Aorta (tissue), 5 donors: Measurements from ENCODE around the gene YTHDF1. TPM values are rescaled to one million over a fixed set of nuclear protein-coding genes. Genes with fewer than 3 reads are reported as not detected.

Experiments
- ATAC-seq: fragments of 200-7000 bp; cut with Tn5 transposase; one replicate; pipeline ENCODE4 v1.9.1; 2022; ENCODE audit warnings: moderate library complexity; ENCODE audit not compliant: low FRiP score
- DNase-seq, 2 donors: peaks; one replicate each; pipeline ENCODE4 v3.0.0-alpha.2; 2020
- H3K27ac ChIP-seq, 2 donors: one replicate each; pipeline ENCODE4 v1.5.1; 2013; ENCODE audit warnings: low read length in 2 of 2, mild to moderate bottlenecking in 2 of 2, moderate library complexity in 2 of 2, control low read depth in 1 of 2, inconsistent platforms in 1 of 2, low read depth in 1 of 2
- H3K27me3 ChIP-seq, 2 donors: one replicate each; pipeline ENCODE4 v1.6.1; 2013; ENCODE audit warnings: control low read depth in 1 of 2, low read length in 1 of 2, mild to moderate bottlenecking in 1 of 2, moderate library complexity in 1 of 2; ENCODE audit not compliant: insufficient read depth in 2 of 2, control insufficient read depth in 1 of 2
- H3K36me3 ChIP-seq, 2 donors: one replicate each; pipeline ENCODE4 v1.6.1; 2013; ENCODE audit warnings: control low read depth in 1 of 2, low read length in 1 of 2, mild to moderate bottlenecking in 1 of 2; ENCODE audit not compliant: insufficient read depth in 2 of 2, control insufficient read depth in 1 of 2
- H3K4me1 ChIP-seq, 2 donors: one replicate each; pipeline ENCODE4 v1.6.1; 2013; ENCODE audit warnings: low read length in 2 of 2, control low read depth in 1 of 2, mild to moderate bottlenecking in 1 of 2, moderate library complexity in 1 of 2; ENCODE audit not compliant: insufficient read depth in 2 of 2, control insufficient read depth in 1 of 2
- H3K4me3 ChIP-seq, 2 donors: one replicate each; pipeline ENCODE4 v1.5.1; 2013; ENCODE audit warnings: low read length in 2 of 2, control low read depth in 1 of 2, mild to moderate bottlenecking in 1 of 2
- H3K9me3 ChIP-seq: one replicate; pipeline ENCODE4 v1.6.1; 2013; ENCODE audit warnings: mild to moderate bottlenecking, low read length; ENCODE audit not compliant: control insufficient read depth
- WGBS, 2 donors: extraction: QIAGEN DNeasy Blood & Tissue Kit; methylation state at CpG; one replicate each; pipeline ENCODE4 v1.1.7; 2013; 5-methylcytosine and 5-hydroxymethylcytosine counted together
- intact Hi-C, 2 donors: fragments of 100-400 bp; cut with DNase I; formaldehyde crosslinking; loops; one replicate each; pipeline versions ENCODE4 v1.14.2 to v1.15.0; 2022
- polyA plus RNA-seq, 2 donors: library from polyadenylated mRNA; stranded (reverse); fragments of 200-250 nt; gene quantifications; one replicate each; pipeline ENCODE4 v1.2.3, GENCODE V29; 2013
- total RNA-seq, 2 donors: library from RNA; stranded (reverse); fragmentation: NEBNext Ultra II Directional; extraction: Animal tissue kit (Norgen Biotek cat#: 25700); gene quantifications; one replicate each; pipeline ENCODE4 v1.2.1, GENCODE V29; 2021
- donor health status: healthy with polysubstance abuse.
- donor health status: Bipolar disorder and iron deficiency.
- donor health status: DM: no; HTN: no; CAD: no.
- donor health status: DM: no; HTN: no; CAD: no.
- donor health status: DM: yes; HTN: yes; CAD: no.

YTHDF1 gene
- total and polyA plus RNA-seq, 4 donors, result 19.8 to 30.4 (median 24.7) TPM

DNA sequence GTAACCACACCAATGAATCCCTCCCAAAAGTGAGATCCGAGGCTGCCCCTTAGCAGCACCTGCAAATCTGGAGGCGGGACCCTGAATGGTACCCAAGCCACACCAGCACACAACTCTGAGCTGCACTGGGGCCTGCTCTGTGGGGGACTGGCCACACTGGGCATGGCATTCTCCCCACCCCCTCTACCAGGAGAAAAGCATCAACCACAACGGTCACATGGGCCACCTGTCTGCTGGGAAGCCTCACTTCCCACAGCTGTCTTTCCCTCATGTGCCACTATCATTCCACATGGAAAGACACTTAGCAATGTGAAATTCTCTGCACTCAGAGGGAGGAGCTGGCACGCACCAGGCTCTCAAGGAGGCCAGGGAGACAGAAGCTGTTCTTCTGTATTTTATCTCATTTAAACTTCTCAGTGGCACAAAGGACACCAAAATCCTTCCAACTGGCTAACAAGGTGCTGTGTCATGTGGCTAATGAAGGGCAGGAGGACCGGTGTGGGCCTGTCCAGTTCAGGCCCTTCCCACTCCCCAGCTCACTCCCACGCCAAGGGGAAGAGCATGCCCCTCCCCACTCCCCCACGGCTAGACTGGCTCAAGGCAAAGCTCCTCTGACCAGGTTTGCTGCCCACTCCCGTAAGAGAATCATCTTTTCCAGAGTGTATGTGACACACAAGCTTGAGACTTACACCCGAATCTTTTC is 19.0 kb downstream of the YTHDF1 start:
- H3K27me3 ChIP-seq, result no peaks in the 10 kb centered on the region
- H3K36me3 ChIP-seq, result peaks cover 3 to 4% of the 10 kb centered on the region in 2 donors
- H3K4me3 ChIP-seq, result no peak overlapping the region
- H3K9me3 ChIP-seq, result no peaks in the 10 kb centered on the region
- WGBS, 2 donors, result 76 to 79% methylated on average over 9 of the region's 9 CpGs
- no peaks in the 10 kb centered on the region for H3K4me1 ChIP-seq
- ATAC-seq (no peak), DNase-seq (no peak)
- H3K27ac ChIP-seq, result no peak overlapping the region
- intact Hi-C loops, result no loop called here

DNA sequence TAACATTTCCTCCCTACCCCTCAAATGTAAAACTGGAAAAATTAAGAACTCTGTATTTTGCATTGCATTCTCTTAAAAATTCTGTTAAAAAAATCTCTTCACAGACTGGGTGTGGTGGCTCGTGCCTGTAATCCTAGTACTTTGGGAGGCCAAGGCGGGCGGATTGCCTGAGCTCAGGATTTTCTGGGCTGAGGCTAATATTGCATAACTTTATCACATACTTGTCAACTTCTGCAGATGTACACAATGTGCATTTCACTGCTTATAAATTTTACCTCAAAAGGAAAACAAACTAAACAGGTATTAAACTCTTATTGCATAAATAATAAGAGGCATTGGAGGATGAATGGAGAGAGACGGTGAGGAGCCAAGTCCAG is 21.1 kb downstream of the YTHDF1 start:
- peaks cover 0 to 2% of the 10 kb centered on the region in 2 donors for H3K36me3 ChIP-seq
- H3K27me3 ChIP-seq, result no peaks in the 10 kb centered on the region
- H3K27ac ChIP-seq, result no peak overlapping the region
- no peaks in the 10 kb centered on the region for H3K9me3 ChIP-seq
- WGBS, 2 donors, result 96 to 98% methylated on average over 4 of the region's 4 CpGs
- intact Hi-C loops, result no loop called here
- no peaks in the 10 kb centered on the region for H3K4me1 ChIP-seq
- ATAC-seq (no peak), DNase-seq (no peak)
- H3K4me3 ChIP-seq, result no peak overlapping the region

DNA sequence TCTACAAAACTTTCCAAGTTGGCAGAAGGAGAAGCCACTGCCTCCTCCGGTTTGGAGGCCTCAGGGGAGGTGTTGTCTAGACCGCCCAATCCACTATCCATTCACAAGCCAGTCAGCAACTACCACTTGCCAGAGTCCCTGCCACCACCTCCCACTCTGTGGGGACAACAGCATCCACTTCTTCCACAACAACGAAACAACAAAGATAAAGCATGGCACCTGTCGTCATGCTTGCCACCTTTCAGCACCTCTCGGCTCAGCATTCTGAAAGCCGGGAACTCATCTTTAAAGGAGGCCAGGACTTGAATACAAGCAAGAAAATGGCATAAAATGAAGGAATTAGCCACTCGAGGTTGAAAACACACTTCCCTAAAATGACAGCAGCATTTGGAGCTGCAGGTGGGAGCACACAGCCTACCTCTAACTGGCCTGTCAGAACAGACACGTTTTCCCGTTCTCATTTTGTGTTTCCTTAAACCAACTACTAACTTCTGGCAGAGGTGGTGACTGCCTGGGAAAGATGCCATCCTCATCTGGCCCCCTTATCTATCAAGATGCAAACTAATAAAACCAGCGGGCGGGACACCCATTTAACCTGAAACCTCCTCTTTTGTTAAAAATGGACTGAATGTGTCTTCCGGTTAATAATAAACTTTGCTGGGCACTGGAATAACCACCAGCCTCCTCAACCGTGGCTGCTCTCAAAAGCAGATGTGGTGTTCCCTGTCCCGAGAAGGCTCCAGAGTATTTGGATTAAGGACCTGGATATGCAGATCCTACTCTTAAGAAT is 21.7 kb downstream of the YTHDF1 start:
- 81 to 85% methylated on average over 14 of the region's 14 CpGs for WGBS, 2 donors
- peaks cover 0 to 2% of the 10 kb centered on the region in 2 donors for H3K36me3 ChIP-seq
- intact Hi-C loops, result no loop called here
- H3K9me3 ChIP-seq, result no peaks in the 10 kb centered on the region
- H3K27me3 ChIP-seq, result no peaks in the 10 kb centered on the region
- no peak overlapping the region for H3K27ac ChIP-seq
- no peaks in the 10 kb centered on the region for H3K4me1 ChIP-seq
- no peak for DNase-seq
- no peak overlapping the region for H3K4me3 ChIP-seq
- no peak for ATAC-seq

DNA sequence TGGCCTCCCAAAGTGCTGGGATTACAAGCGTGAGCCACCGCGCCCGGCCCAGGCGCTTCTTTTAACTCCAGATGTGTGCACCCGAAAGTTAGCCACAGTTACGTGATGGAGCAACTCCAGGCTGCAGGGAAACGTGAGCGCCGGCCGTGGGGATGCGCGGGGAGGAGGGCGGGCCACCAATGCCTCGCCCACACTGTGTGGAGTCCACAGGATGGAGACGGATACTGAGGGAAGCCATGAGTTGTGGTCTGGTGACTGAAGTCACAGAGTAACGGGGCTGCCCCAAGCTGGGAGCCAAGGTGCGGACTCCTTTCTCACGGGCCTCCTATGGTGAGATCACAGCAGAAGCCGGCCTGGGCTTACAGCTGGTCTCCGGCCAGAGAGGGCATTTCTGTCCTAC is 23.2 kb downstream of the YTHDF1 start:
- H3K9me3 ChIP-seq, result no peaks in the 10 kb centered on the region
- H3K27me3 ChIP-seq, result no peaks in the 10 kb centered on the region
- DNase-seq (no peak), ATAC-seq (no peak)
- 93% methylated on average over 21 of the region's 21 CpGs for WGBS, 2 donors
- H3K27ac ChIP-seq, result no peak overlapping the region
- H3K36me3 ChIP-seq, result peaks cover 0 to 2% of the 10 kb centered on the region in 2 donors
- intact Hi-C loops, result no loop called here
- H3K4me1 ChIP-seq, result no peaks in the 10 kb centered on the region
- no peak overlapping the region for H3K4me3 ChIP-seq

DNA sequence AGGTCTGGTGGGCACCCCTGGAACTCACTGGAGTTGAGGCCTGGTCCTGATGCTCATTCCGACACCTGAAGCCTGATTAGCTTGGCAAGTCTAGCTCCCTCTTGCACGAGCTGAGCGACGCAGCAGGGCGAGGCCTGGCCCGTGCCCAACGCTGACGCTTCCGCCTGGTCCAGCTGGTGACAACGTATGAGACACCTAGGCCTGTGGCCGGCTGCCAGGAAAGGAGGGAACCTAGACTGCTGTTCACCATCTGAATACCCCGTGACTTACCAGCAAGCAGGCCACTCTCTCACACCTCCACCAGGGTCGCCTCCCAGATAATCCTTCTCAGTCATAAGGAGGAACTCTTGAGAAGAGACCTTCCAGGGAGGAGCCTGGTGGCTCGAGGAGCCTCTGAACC is 24.5 kb downstream of the YTHDF1 start:
- Histone ChIP-seq H3K9me3 (no peaks in the 10 kb centered on the region), H3K4me3 (no peak overlapping the region), H3K36me3 (peaks cover 0 to 2% of the 10 kb centered on the region in 2 donors), H3K4me1 (no peaks in the 10 kb centered on the region), H3K27me3 (no peaks in the 10 kb centered on the region), H3K27ac (no peak overlapping the region)
- ATAC-seq, result no peak
- DNase-seq, result no peak
- intact Hi-C loops, result no loop called here
- 79 to 85% methylated on average over 12 to 14 of the region's 14 CpGs for WGBS, 2 donors

DNA sequence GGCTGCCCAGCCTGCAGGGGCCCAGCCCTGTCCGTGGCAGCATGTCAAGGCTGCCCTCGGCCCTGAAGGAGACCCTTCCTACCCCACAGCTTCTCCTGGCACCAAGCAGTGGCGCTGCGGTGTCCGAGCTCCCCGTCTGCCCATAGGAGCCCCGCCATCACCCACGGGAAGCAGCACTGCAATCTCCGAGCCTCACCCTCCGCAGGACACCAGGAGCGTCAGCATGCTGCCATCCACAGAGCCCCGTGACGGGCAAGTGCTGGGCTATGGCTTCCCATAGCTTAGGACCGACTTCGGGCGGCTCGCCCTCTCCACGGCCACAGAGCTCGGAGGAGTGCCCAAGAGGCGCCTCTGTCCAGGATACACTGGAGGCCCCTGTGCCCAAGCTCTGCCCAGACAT is 25.1 kb downstream of the YTHDF1 start:
- intact Hi-C loops, result no loop called here
- Histone ChIP-seq H3K27ac (no peak overlapping the region), H3K27me3 (no peaks in the 10 kb centered on the region), H3K36me3 (peaks cover 0 to 2% of the 10 kb centered on the region in 2 donors), H3K4me1 (no peaks in the 10 kb centered on the region), H3K9me3 (no peaks in the 10 kb centered on the region), H3K4me3 (no peak overlapping the region)
- ATAC-seq, result peak; percentile 9
- no peak for DNase-seq
- WGBS, 2 donors, result 85 to 89% methylated on average over 20 of the region's 20 CpGs

DNA sequence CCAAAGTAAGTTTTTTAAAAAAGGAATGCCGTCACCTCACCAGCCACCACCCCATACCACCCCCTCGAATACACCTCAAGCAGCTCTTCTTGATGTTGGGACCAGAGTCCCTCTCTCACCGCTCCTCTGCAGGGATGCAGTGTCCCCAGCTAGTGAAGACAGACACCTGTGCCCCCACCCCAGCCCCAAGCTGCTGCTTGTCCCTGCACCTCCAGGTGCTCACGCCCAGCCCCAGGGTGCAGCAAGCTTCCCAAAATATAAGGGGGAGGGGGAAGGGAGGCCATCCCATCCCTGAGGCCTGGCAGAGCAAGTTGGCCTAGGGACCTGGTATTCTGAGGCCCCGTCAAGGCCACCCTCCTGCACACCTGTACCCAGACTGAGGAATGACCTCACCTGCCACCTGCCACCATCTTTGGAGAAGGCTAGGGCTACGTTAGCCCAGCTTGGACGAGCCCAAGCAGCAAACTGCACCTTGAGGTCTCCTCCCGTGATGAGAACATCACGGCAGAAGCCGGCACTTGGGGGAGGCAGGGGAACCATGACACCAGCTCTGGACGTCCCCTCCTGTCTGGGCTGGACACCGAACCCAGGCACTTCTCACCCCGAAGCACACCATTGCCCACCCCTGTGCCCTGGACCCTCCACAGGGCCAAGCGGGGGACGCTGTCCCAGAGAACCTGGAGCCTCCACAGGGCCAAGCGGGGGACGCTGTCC is 25.9 kb downstream of the YTHDF1 start:
- 88 to 89% methylated on average over 17 of the region's 17 CpGs for WGBS, 2 donors
- Histone ChIP-seq H3K9me3 (no peaks in the 10 kb centered on the region), H3K27me3 (no peaks in the 10 kb centered on the region), H3K36me3 (no peaks in the 10 kb centered on the region), H3K4me1 (no peaks in the 10 kb centered on the region), H3K27ac (no peak overlapping the region), H3K4me3 (no peak overlapping the region)
- DNase-seq (no peak), ATAC-seq (no peak)
- intact Hi-C loops, result no loop called here

DNA sequence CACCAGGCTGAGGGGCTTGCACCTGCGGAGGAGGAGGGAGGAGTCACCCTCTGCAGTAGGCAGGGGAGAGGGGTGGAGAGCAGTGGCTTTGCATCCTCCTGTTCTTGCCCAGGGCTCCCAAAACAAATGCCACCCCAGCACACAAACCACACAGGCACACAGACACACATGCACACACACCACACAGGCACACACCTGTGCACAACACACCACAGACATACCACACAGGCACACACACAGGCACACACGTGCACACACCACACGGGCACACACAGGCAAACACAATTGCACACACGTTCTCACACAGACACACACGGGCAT is 26.6 kb downstream of the YTHDF1 start:
- WGBS, 2 donors, result 82% methylated on average over 5 of the region's 5 CpGs
- H3K4me3 ChIP-seq, result no peak overlapping the region
- H3K36me3 ChIP-seq, result no peaks in the 10 kb centered on the region
- intact Hi-C loops, result no loop called here
- H3K9me3 ChIP-seq, result no peaks in the 10 kb centered on the region
- H3K4me1 ChIP-seq, result no peaks in the 10 kb centered on the region
- H3K27ac ChIP-seq, result no peak overlapping the region
- DNase-seq, result no peak
- ATAC-seq, result no peak
- H3K27me3 ChIP-seq, result no peaks in the 10 kb centered on the region
